Measurements from ENCODE around the gene BIRC7.

Gene BIRC7

DNA sequence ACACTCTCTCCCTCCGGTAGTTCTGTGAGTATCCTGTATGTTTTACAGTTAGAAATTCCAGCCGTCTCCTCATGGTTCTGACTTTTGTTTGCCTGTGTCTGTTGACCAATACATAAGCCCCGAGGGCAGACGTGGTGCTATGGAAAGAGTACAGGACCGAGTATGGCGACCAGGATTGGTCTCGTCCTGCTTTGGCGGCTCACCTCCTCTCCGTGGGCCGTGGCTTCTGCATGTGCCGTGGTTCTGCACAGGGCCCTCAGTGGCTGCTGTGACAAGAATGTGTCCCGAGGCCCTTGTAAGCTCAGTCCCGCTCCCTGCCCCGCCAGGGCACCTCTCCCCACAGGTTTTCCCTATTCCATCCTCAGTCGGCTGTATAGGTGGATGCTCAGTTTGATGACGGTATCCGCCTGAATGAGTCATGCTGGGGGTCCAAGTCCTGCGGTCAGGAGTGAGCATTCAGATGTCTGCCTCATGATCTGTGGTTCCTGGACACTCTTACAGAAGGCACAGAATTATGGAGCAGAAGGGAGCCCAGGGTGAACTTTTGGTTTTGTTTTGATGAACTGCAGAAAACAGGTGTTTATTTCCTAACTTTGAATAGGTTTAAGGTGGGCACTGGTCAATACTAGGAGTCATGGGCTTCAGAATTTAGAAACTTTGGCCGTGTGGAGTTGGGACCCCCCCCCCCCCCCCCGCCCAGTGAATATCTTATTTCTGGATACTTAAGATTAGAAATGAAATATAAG is 38.1 kb downstream of the BIRC7 start:
- H3K9me3 ChIP-seq: no peaks in the 10 kb centered on the region
- H3K27me3 ChIP-seq: peaks cover 0 to 4% of the 10 kb centered on the region in 2 donors
- no peak for DNase-seq
- H3K36me3 ChIP-seq: peaks cover 13 to 36% (median 32%) of the 10 kb centered on the region in 3 donors
- H3K4me1 ChIP-seq: peaks cover 0 to 28% (median 23%) of the 10 kb centered on the region in 4 donors
- H3K27ac ChIP-seq: peak overlapping the region in 1 of 2 donors; percentile 70
- intact Hi-C loops (cut with DNase I; ENCODE audit: low total_unique reads): no loop called here
- peak overlapping the region; percentile 90 to 100 for H3K4me3 ChIP-seq
- TF ChIP-seq, protein P1, sequence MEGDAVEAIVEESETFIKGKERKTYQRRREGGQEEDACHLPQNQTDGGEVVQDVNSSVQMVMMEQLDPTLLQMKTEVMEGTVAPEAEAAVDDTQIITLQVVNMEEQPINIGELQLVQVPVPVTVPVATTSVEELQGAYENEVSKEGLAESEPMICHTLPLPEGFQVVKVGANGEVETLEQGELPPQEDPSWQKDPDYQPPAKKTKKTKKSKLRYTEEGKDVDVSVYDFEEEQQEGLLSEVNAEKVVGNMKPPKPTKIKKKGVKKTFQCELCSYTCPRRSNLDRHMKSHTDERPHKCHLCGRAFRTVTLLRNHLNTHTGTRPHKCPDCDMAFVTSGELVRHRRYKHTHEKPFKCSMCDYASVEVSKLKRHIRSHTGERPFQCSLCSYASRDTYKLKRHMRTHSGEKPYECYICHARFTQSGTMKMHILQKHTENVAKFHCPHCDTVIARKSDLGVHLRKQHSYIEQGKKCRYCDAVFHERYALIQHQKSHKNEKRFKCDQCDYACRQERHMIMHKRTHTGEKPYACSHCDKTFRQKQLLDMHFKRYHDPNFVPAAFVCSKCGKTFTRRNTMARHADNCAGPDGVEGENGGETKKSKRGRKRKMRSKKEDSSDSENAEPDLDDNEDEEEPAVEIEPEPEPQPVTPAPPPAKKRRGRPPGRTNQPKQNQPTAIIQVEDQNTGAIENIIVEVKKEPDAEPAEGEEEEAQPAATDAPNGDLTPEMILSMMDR (IDR thresholded peaks at IDR 0.05): no peak

GRCh38 chr20:63274381-63275228 is 38.9 kb downstream of the BIRC7 start:
- no peak for DNase-seq
- TF ChIP-seq, protein P1 (IDR thresholded peaks at IDR 0.05): no peak
- Histone ChIP-seq H3K9me3 (no peaks in the 10 kb centered on the region), H3K27me3 (no peaks in the 10 kb centered on the region), H3K4me3 (no peak overlapping the region), H3K27ac (no peak overlapping the region), H3K36me3 (peaks cover 18 to 44% (median 40%) of the 10 kb centered on the region in 3 donors), H3K4me1 (peaks cover 0 to 28% (median 23%) of the 10 kb centered on the region in 4 donors)
- intact Hi-C loops (cut with DNase I; ENCODE audit: low total_unique reads): no loop called here

GRCh38 chr20:63275825-63276224 is 40.1 kb downstream of the BIRC7 start:
- Histone ChIP-seq H3K9me3 (no peaks in the 10 kb centered on the region), H3K27me3 (no peaks in the 10 kb centered on the region), H3K36me3 (peaks cover 26 to 56% (median 52%) of the 10 kb centered on the region in 3 donors), H3K4me3 (no peak overlapping the region), H3K4me1 (peaks cover 0 to 28% (median 23%) of the 10 kb centered on the region in 4 donors), H3K27ac (no peak overlapping the region)
- TF ChIP-seq, protein P1 (IDR thresholded peaks at IDR 0.05): no peak
- no peak for DNase-seq
- intact Hi-C loops (cut with DNase I; ENCODE audit: low total_unique reads): no loop called here

GRCh38 chr20:63276956-63277355 is 41.3 kb downstream of the BIRC7 start:
- intact Hi-C loops (cut with DNase I; ENCODE audit: low total_unique reads): no loop called here
- Histone ChIP-seq H3K27ac (no peak overlapping the region), H3K4me3 (no peak overlapping the region), H3K4me1 (peaks cover 0 to 23% (median 22%) of the 10 kb centered on the region in 4 donors), H3K36me3 (peaks cover 26 to 68% (median 64%) of the 10 kb centered on the region in 3 donors), H3K27me3 (no peaks in the 10 kb centered on the region), H3K9me3 (no peaks in the 10 kb centered on the region)
- DNase-seq: no peak
- TF ChIP-seq, protein P1 (IDR thresholded peaks at IDR 0.05): no peak

DNA sequence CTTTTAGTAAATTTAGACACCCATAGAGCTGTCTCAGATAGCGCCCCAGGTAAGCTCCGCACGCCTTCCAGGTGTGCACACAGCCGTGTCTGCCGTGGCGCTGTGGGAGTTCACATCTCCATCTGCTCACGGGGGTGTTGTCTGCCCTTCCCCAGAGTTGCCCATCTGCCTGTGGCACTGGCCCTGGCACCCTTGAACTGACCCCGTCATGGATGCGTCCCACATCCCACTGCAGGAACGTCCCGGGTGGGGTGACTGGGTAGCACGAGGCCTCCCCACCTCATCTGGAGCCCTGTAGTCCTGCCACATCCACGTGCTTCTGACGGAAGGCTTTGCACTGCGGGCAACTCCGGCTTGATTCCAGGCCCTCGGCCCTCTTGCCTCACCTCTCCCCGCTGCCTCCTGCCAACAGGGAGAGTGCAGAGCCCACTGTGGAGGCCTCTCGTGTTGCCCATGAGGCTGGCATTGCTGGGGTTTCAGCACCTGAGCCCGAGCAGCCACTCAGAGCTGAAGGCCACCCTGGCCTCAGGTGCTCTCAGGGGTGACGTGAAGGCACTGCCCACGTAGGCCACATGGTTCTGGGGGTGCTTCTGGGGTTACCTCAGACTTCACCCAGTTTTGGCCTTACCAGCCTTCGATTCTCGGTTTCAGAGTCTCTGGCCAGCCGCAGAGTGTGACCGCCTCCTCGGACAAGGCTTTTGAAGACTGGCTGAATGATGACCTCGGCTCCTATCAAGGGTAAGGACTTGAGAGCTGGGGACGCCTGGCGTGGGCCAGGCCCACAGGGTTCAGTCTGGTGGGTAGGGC is 42.0 kb downstream of the BIRC7 start:
- DNase-seq: no peak
- no peak overlapping the region for H3K27ac ChIP-seq
- H3K4me3 ChIP-seq: no peak overlapping the region
- intact Hi-C loops (cut with DNase I; ENCODE audit: low total_unique reads): no loop called here
- TF ChIP-seq, protein P1 (IDR thresholded peaks at IDR 0.05): no peak
- peaks cover 33 to 75% (median 71%) of the 10 kb centered on the region in 3 donors for H3K36me3 ChIP-seq
- peaks cover 0 to 22% (median 20%) of the 10 kb centered on the region in 4 donors for H3K4me1 ChIP-seq
- H3K27me3 ChIP-seq: no peaks in the 10 kb centered on the region
- H3K9me3 ChIP-seq: no peaks in the 10 kb centered on the region
